WTC11 (cell line): ENCODE results near the gene OOSP1. TPM values are rescaled to one million over a fixed set of nuclear protein-coding genes. Genes with fewer than 3 reads are reported as not detected.

Experiments
- ATAC-seq: fragments of 200-7000 bp; cut with Tn5 transposase; 2 replicates; pipeline ENCODE4 v1.10.0; 2021; ENCODE audit warnings: mild to moderate bottlenecking, moderate library complexity
- CTCF ChIA-PET: fragments of 300-600 bp; sonication (Branson Sonifier 250); formaldehyde crosslinking; loops from one replicate; lab custom pipeline; 2021; ENCODE audit warnings: antibody characterized with exemption; lab: Charles Lee
- POLR2A ChIA-PET: fragments of 350-600 bp; sonication (Branson Sonifier 250); formaldehyde crosslinking; loops from one replicate; lab custom pipeline; 2021; ENCODE audit warnings: antibody characterized with exemption; lab: Charles Lee
- DNase-seq: peaks from one replicate; pipeline ENCODE4 v3.0.0; 2021; ENCODE audit warnings: low spot score
- H3K27ac Mint-ChIP-seq: 2 replicates; pipeline ENCODE4 v1.8.0; 2021; ENCODE audit warnings: mixed read lengths
- H3K27me3 Mint-ChIP-seq: 2 replicates; pipeline ENCODE4 v1.8.0; 2021; ENCODE audit warnings: low read depth, mild to moderate bottlenecking, moderate library complexity, mixed read lengths
- H3K36me3 Mint-ChIP-seq: 2 replicates; pipeline ENCODE4 v1.8.0; 2021; ENCODE audit warnings: mixed read lengths
- H3K4me1 Mint-ChIP-seq: 2 replicates; pipeline ENCODE4 v1.8.0; 2022; ENCODE audit warnings: mixed read lengths
- H3K4me3 Mint-ChIP-seq: 2 replicates; pipeline ENCODE4 v1.8.0; 2021; ENCODE audit warnings: mild to moderate bottlenecking, moderate library complexity, mixed read lengths
- H3K9me3 Mint-ChIP-seq: 2 replicates; pipeline ENCODE4 v1.8.0; 2021; ENCODE audit warnings: mixed read lengths
- ETV6 ChIP-seq: sonication (generic); formaldehyde crosslinking; IDR thresholded peaks from 2 replicates; pipeline ENCODE4 v1.8.1; 2022; ENCODE audit warnings: mild to moderate bottlenecking, missing genetic modification reagents
- FOXK1 ChIP-seq: sonication (generic); formaldehyde crosslinking; IDR thresholded peaks from 2 replicates; pipeline ENCODE4 v1.8.0; 2022; ENCODE audit warnings: mild to moderate bottlenecking, moderate library complexity, missing genetic modification reagents
- GRHL2 ChIP-seq: fragments of 250-450 bp; sonication (Bioruptor Pico); IDR thresholded peaks from 2 replicates; pipeline ENCODE4 v1.8.0; 2022; ENCODE audit warnings: mild to moderate bottlenecking, moderate library complexity; ENCODE audit not compliant: insufficient replicate concordance, severe bottlenecking
- IRF2 ChIP-seq: sonication (generic); formaldehyde crosslinking; IDR thresholded peaks from 2 replicates; pipeline ENCODE4 v1.8.0; 2022; ENCODE audit warnings: low read depth, missing genetic modification reagents, borderline replicate concordance
- NR1H2 ChIP-seq: sonication (generic); formaldehyde crosslinking; IDR thresholded peaks from 2 replicates; pipeline ENCODE4 v1.9.0; 2021; ENCODE audit warnings: mild to moderate bottlenecking, moderate library complexity, missing genetic modification reagents
- NR3C1 ChIP-seq: sonication (generic); formaldehyde crosslinking; conservative IDR thresholded peaks from 2 replicates; pipeline ENCODE4 v1.8.1; 2023; ENCODE audit warnings: low read depth, mild to moderate bottlenecking, missing genetic modification reagents
- RORB ChIP-seq: fragments of 250-450 bp; sonication (Bioruptor Pico); IDR thresholded peaks from 2 replicates; pipeline ENCODE4 v1.9.0; 2021; ENCODE audit warnings: mild to moderate bottlenecking
- ZNF416 ChIP-seq: fragments of 250-450 bp; sonication (Bioruptor Pico); IDR thresholded peaks from 2 replicates; pipeline ENCODE4 v1.9.0; 2021; ENCODE audit warnings: mild to moderate bottlenecking, inconsistent platforms
- ZNF671 ChIP-seq: fragments of 250-450 bp; sonication (Bioruptor Pico); IDR thresholded peaks from 2 replicates; pipeline ENCODE4 v1.8.0; 2021; ENCODE audit warnings: mild to moderate bottlenecking
- total RNA-seq: library from RNA; stranded (reverse); gene quantifications from 3 replicates; pipeline ENCODE4 v1.2.3, GENCODE V29; 2021
- TF ChIP-seq, protein P1 (sequence below): fragments of 250-450 bp; sonication (Bioruptor Pico); IDR thresholded peaks from 2 replicates; pipeline ENCODE4 v1.9.0; 2021; ENCODE audit warnings: moderate library complexity, mild to moderate bottlenecking, inconsistent platforms, borderline replicate concordance
- TF ChIP-seq, protein P2 (sequence below): fragments of 200-600 bp; IDR thresholded peaks from 2 replicates; pipeline ENCODE4 v1.8.0; 2022; ENCODE audit warnings: antibody characterized with exemption
- TF ChIP-seq, protein P3 (sequence below): sonication (generic); formaldehyde crosslinking; IDR thresholded peaks from 2 replicates; pipeline ENCODE4 v1.8.1; 2023; ENCODE audit warnings: mild to moderate bottlenecking, moderate library complexity, missing genetic modification reagents
- TF ChIP-seq, protein P4 (sequence below): sonication (generic); formaldehyde crosslinking; IDR thresholded peaks from 2 replicates; pipeline ENCODE4 v1.8.1; 2023; ENCODE audit warnings: mild to moderate bottlenecking, missing genetic modification reagents, moderate library complexity
- TF ChIP-seq, protein P5 (sequence below): sonication (generic); formaldehyde crosslinking; IDR thresholded peaks from 2 replicates; pipeline ENCODE4 v1.8.0; 2022; ENCODE audit warnings: mild to moderate bottlenecking, missing genetic modification reagents
- TF ChIP-seq, protein P6 (sequence below): sonication (generic); formaldehyde crosslinking; IDR thresholded peaks from 2 replicates; pipeline ENCODE4 v1.8.0; 2022; ENCODE audit warnings: missing genetic modification reagents
- TF ChIP-seq, protein P7 (sequence below): sonication (generic); formaldehyde crosslinking; IDR thresholded peaks from 2 replicates; pipeline ENCODE4 v1.8.1; 2022; ENCODE audit warnings: mild to moderate bottlenecking, missing genetic modification reagents, moderate library complexity, borderline replicate concordance
- TF ChIP-seq, protein P8 (sequence below): sonication (generic); formaldehyde crosslinking; conservative IDR thresholded peaks from 2 replicates; pipeline ENCODE4 v1.8.1; 2023; ENCODE audit warnings: mild to moderate bottlenecking, low read depth, missing genetic modification reagents, moderate library complexity
- TF ChIP-seq, protein P9 (sequence below): sonication (generic); formaldehyde crosslinking; IDR thresholded peaks from 2 replicates; pipeline ENCODE4 v1.8.1; 2023; ENCODE audit warnings: mild to moderate bottlenecking, missing genetic modification reagents

Gene OOSP1
- total RNA-seq, 1 experiment from 2014 or later = not detected

DNA sequence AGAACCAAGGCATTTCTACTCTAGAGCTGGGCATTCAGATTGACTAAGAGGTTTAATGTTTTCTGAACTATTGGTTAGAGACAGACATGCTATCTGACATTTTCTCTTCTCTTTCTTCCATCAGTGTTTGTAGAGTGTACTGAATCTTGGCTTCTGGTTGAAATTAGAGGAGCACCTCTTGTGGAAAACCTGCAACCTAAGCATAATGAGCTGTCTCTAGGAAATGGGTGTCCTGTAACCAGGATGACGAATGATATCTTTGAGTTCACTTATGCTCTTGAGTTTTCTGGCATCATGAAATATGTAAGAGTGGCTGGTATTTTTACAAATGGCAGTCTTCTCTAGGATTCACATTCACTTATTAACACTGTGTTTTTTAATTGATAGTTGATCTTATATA is 45.0 kb downstream of the OOSP1 start:
- Mint-ChIP-seq H3K27ac (no peak overlapping the region), H3K4me3 (no peak overlapping the region), H3K9me3 (no peaks in the 10 kb centered on the region)
- TF ChIP-seq, protein P1, sequence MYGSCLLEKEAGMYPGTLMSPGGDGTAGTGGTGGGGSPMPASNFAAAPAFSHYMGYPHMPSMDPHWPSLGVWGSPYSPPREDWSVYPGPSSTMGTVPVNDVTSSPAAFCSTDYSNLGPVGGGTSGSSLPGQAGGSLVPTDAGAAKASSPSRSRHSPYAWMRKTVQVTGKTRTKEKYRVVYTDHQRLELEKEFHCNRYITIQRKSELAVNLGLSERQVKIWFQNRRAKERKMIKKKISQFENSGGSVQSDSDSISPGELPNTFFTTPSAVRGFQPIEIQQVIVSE (CRISPR knock-in tag) = no peak
- no peak for TF ChIP-seq FOXK1 (CRISPR knock-in tag)
- TF ChIP-seq, protein P2, sequence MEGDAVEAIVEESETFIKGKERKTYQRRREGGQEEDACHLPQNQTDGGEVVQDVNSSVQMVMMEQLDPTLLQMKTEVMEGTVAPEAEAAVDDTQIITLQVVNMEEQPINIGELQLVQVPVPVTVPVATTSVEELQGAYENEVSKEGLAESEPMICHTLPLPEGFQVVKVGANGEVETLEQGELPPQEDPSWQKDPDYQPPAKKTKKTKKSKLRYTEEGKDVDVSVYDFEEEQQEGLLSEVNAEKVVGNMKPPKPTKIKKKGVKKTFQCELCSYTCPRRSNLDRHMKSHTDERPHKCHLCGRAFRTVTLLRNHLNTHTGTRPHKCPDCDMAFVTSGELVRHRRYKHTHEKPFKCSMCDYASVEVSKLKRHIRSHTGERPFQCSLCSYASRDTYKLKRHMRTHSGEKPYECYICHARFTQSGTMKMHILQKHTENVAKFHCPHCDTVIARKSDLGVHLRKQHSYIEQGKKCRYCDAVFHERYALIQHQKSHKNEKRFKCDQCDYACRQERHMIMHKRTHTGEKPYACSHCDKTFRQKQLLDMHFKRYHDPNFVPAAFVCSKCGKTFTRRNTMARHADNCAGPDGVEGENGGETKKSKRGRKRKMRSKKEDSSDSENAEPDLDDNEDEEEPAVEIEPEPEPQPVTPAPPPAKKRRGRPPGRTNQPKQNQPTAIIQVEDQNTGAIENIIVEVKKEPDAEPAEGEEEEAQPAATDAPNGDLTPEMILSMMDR = no peak
- TF ChIP-seq, protein P3, sequence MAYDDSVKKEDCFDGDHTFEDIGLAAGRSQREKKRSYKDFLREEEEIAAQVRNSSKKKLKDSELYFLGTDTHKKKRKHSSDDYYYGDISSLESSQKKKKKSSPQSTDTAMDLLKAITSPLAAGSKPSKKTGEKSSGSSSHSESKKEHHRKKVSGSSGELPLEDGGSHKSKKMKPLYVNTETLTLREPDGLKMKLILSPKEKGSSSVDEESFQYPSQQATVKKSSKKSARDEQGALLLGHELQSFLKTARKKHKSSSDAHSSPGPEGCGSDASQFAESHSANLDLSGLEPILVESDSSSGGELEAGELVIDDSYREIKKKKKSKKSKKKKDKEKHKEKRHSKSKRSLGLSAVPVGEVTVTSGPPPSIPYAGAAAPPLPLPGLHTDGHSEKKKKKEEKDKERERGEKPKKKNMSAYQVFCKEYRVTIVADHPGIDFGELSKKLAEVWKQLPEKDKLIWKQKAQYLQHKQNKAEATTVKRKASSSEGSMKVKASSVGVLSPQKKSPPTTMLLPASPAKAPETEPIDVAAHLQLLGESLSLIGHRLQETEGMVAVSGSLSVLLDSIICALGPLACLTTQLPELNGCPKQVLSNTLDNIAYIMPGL (CRISPR knock-in tag) = no peak
- TF ChIP-seq NR1H2 (CRISPR knock-in tag) = no peak
- no peak for TF ChIP-seq NR3C1 (CRISPR knock-in tag)
- TF ChIP-seq IRF2 (CRISPR knock-in tag) = no peak
- no peak for TF ChIP-seq ZNF416 (CRISPR knock-in tag)
- TF ChIP-seq, protein P4, sequence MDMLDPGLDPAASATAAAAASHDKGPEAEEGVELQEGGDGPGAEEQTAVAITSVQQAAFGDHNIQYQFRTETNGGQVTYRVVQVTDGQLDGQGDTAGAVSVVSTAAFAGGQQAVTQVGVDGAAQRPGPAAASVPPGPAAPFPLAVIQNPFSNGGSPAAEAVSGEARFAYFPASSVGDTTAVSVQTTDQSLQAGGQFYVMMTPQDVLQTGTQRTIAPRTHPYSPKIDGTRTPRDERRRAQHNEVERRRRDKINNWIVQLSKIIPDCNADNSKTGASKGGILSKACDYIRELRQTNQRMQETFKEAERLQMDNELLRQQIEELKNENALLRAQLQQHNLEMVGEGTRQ = no peak
- TF ChIP-seq, all 79 proteins: peak for 0
- Mint-ChIP-seq H3K4me1 (no peaks in the 10 kb centered on the region), H3K36me3 (no peaks in the 10 kb centered on the region), H3K27me3 (no peaks in the 10 kb centered on the region; the same call in 1 of the 2 replicates)
- CTCF ChIA-PET = no interaction called here
- DNase-seq = no peak
- no peak for ATAC-seq
- POLR2A ChIA-PET = no interaction called here

DNA sequence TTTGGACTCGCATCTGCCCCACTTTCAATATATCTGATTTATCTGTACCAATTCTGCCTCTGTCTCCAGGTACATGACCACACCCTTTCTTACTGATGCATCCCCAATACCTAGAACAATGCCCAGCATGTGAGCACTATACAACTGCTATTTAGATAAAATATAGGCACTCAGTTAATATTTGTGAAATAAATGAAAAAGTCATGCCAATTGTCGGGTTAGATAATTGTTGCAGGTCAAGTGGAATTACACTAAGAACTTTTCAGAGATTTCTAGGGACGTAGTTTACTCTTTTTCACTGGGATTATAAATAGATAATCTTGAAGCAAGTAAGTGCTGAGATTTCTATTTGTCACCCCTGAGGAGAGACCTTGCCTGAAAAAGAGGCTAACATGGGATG is 46.1 kb downstream of the OOSP1 start:
- Mint-ChIP-seq H3K27me3 (no peaks in the 10 kb centered on the region; the same call in 1 of the 2 replicates), H3K4me3 (no peak overlapping the region), H3K27ac (no peak overlapping the region), H3K36me3 (0 out of 2 replicates have a peak, but pooled peaks cover 4% of the 10 kb centered on the region), H3K9me3 (peaks cover 6% of the 10 kb centered on the region), H3K4me1 (no peaks in the 10 kb centered on the region)
- ChIA-PET CTCF (no interaction called here), POLR2A (no interaction called here)
- no peak for ATAC-seq
- DNase-seq = no peak
- TF ChIP-seq RORB (CRISPR knock-in tag) (no peak), ETV6 (CRISPR knock-in tag) (no peak), ZNF671 (CRISPR knock-in tag) (no peak), GRHL2 (CRISPR knock-in tag) (no peak)
- TF ChIP-seq, protein P5, sequence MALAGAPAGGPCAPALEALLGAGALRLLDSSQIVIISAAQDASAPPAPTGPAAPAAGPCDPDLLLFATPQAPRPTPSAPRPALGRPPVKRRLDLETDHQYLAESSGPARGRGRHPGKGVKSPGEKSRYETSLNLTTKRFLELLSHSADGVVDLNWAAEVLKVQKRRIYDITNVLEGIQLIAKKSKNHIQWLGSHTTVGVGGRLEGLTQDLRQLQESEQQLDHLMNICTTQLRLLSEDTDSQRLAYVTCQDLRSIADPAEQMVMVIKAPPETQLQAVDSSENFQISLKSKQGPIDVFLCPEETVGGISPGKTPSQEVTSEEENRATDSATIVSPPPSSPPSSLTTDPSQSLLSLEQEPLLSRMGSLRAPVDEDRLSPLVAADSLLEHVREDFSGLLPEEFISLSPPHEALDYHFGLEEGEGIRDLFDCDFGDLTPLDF (CRISPR knock-in tag) = no peak
- TF ChIP-seq, protein P6, sequence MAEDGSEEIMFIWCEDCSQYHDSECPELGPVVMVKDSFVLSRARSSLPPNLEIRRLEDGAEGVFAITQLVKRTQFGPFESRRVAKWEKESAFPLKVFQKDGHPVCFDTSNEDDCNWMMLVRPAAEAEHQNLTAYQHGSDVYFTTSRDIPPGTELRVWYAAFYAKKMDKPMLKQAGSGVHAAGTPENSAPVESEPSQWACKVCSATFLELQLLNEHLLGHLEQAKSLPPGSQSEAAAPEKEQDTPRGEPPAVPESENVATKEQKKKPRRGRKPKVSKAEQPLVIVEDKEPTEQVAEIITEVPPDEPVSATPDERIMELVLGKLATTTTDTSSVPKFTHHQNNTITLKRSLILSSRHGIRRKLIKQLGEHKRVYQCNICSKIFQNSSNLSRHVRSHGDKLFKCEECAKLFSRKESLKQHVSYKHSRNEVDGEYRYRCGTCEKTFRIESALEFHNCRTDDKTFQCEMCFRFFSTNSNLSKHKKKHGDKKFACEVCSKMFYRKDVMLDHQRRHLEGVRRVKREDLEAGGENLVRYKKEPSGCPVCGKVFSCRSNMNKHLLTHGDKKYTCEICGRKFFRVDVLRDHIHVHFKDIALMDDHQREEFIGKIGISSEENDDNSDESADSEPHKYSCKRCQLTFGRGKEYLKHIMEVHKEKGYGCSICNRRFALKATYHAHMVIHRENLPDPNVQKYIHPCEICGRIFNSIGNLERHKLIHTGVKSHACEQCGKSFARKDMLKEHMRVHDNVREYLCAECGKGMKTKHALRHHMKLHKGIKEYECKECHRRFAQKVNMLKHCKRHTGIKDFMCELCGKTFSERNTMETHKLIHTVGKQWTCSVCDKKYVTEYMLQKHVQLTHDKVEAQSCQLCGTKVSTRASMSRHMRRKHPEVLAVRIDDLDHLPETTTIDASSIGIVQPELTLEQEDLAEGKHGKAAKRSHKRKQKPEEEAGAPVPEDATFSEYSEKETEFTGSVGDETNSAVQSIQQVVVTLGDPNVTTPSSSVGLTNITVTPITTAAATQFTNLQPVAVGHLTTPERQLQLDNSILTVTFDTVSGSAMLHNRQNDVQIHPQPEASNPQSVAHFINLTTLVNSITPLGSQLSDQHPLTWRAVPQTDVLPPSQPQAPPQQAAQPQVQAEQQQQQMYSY (CRISPR knock-in tag) = no peak
- TF ChIP-seq, protein P7, sequence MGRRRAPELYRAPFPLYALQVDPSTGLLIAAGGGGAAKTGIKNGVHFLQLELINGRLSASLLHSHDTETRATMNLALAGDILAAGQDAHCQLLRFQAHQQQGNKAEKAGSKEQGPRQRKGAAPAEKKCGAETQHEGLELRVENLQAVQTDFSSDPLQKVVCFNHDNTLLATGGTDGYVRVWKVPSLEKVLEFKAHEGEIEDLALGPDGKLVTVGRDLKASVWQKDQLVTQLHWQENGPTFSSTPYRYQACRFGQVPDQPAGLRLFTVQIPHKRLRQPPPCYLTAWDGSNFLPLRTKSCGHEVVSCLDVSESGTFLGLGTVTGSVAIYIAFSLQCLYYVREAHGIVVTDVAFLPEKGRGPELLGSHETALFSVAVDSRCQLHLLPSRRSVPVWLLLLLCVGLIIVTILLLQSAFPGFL (CRISPR knock-in tag) = no peak
- TF ChIP-seq, protein P8, sequence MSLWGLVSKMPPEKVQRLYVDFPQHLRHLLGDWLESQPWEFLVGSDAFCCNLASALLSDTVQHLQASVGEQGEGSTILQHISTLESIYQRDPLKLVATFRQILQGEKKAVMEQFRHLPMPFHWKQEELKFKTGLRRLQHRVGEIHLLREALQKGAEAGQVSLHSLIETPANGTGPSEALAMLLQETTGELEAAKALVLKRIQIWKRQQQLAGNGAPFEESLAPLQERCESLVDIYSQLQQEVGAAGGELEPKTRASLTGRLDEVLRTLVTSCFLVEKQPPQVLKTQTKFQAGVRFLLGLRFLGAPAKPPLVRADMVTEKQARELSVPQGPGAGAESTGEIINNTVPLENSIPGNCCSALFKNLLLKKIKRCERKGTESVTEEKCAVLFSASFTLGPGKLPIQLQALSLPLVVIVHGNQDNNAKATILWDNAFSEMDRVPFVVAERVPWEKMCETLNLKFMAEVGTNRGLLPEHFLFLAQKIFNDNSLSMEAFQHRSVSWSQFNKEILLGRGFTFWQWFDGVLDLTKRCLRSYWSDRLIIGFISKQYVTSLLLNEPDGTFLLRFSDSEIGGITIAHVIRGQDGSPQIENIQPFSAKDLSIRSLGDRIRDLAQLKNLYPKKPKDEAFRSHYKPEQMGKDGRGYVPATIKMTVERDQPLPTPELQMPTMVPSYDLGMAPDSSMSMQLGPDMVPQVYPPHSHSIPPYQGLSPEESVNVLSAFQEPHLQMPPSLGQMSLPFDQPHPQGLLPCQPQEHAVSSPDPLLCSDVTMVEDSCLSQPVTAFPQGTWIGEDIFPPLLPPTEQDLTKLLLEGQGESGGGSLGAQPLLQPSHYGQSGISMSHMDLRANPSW (CRISPR knock-in tag) = no peak
- TF ChIP-seq, protein P9, sequence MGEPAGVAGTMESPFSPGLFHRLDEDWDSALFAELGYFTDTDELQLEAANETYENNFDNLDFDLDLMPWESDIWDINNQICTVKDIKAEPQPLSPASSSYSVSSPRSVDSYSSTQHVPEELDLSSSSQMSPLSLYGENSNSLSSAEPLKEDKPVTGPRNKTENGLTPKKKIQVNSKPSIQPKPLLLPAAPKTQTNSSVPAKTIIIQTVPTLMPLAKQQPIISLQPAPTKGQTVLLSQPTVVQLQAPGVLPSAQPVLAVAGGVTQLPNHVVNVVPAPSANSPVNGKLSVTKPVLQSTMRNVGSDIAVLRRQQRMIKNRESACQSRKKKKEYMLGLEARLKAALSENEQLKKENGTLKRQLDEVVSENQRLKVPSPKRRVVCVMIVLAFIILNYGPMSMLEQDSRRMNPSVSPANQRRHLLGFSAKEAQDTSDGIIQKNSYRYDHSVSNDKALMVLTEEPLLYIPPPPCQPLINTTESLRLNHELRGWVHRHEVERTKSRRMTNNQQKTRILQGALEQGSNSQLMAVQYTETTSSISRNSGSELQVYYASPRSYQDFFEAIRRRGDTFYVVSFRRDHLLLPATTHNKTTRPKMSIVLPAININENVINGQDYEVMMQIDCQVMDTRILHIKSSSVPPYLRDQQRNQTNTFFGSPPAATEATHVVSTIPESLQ (CRISPR knock-in tag) = no peak
